GM18499 (cell line): ENCODE results near the gene R3HCC1L.
"Not testable (repeated sequence)": the region's sequence is repeated elsewhere in the genome, so short reads cannot be mapped to it uniquely, and the experiment has no call there.

Experiments
- ATAC-seq: cut with Tn5 transposase; IDR thresholded peaks from one replicate; pipeline ENCODE4 v1.9.1; 2021; ENCODE audit warnings: moderate number of reproducible peaks; ENCODE audit not compliant: insufficient read depth, unreplicated experiment

The R3HCC1L gene

DNA sequence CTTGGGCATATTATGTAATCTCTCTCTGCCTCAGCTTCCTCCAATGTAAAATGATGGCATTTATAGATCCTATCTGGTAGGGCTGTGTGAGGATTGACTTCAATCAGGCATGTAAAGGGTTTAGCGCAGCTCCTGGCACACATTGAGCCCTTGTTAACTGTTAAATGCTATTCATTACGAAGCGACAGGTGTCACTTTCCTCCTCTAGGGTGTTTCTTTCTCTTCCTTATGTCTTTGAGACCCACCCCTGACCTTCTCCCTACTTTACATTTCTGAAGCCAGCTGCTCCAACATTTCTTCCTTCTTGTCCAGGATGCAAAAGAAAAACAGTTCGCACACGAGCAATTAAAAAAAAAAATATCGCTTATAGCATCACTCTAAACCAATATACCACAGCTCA lies 5.7 kb upstream of the R3HCC1L start:
- no peak for ATAC-seq

DNA sequence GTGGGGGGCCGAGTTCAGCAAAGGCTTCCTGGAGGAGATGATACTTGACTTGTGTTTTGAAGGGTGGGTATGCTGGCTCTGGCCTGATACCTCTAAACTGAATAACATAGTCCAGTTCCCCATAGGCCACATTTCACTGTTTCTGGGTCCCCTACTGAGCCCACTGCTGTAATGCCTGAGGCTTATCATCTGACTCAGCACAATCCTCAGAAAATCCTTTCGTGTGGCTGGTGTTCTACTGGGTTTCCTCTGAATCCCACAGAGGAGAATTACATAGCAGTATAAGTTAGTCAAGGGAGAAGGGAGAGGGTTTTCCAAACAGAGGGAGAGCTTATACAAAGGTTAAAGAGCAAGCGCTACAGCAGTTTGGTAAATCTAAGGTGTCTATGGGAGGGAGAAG lies 2.8 kb upstream of the R3HCC1L start:
- no peak for ATAC-seq

DNA sequence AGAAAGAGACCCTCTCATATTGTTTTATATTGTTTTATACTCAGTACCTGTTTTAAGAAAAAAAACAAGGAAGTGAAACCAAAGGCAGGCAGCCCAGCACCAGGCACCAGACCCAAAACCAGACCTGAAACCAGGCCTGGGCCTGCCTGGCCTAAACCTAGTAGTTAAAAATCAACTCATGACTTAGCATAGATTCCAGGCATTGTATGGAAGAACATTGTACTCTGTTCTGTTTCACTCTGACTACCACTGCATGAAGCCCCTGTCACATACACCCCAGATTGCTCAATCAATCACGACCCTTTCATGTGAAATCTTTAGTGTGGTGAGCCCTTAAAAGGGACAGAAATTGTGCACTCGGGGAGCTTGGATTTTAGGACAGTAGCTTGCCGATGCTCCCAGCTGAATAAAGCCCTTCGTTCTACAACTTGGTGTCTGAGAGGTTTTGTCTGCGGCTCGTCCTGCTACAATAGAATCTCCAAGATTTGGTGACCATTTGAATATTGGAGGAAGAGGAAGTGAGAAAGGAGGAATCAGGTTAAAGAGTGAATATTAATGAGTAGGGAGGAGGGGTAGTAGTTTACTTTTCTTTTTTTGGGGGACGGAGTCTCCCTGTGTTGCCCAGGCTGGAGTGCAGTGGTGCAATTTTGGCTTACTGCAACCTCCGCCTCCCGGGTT lies 1.2 kb upstream of the R3HCC1L start:
- not testable (repeated sequence) for ATAC-seq

DNA sequence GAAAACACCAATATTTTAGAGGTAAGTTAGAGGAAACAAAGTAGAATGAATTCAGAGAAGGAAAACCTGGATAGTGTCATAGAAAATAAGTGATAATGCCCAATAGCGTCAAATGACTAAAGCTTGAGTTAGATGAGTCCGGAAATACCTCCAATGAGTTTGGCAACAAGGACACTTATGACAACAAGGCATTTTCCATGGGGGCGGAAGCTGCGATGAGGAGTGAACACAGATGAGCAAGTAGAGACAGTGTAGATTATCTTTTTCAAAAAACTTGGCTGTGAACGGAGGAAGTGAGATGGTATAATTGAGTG lies 383 bp upstream of the R3HCC1L start:
- no peak for ATAC-seq

DNA sequence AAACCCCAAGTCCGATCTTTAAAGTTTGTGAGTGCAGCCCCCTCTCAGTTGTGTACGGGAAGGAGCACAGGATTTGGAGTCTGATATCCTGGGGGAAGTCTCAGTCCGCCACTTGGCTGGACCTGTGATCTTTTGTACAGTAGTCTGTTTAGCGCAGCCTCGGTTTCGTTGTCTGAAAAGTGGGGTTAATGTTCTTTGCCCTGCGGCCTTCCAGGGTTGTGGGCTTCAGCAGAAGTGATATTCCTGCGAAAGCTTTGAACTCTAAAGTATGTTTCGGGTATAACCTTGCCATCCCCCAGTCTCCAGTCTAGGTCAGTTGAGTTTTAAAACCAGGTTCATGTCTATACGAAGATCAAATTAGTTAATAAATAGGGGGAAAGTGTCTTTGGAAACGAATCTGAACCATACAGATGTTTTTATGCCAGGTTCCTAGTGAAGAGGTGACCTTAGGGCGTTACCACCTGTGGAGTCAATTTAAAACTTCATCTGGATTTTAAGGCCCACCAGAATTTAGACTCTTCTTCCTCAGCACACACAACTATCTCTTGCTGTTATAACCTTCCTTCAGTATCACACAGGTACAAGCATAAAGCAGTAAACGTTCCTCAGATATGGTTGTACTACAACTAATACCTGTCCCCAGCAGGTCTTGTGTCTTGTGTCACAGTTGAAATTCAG lies 904 bp downstream of the R3HCC1L start:
- ATAC-seq = peak; percentile 3

DNA sequence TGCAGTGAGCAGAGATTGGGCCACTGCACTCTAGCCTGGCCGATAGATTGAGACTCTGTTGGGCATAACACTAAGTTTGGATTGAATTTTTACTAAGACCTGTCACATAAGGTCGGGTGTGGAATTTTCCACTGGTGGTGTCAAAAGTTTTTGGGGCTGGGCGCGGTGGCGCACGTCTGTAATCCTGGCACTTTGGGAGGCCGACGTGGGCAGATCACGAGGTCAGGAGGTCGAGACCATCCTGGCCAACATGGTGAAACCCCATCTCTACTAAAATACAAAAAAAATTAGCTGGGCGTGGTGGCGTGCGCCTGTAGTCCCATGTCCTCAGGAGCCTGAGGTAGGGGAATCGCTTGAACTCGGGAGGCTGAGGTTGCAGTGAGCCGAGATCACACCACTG lies 2.3 kb downstream of the R3HCC1L start:
- not testable (repeated sequence) for ATAC-seq

DNA sequence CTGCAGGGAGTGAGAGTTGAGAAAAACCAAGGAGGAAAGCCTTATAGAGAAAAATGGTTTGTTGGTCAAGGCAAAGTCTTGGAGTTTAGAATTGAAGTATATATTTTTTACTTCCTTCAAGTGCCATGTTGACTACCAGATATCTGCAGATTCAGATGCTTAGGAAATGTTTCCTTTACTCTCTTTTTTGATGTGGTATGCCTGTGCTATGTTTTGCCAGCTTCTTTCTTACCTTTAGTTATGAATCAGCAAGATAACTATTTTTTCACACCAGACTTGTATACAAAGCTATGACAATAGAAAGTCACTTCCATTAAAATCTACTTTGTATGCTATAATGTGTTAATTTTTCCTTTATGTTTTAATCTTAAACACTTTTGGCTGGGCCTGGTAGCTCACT lies 3.6 kb downstream of the R3HCC1L start:
- no peak for ATAC-seq

DNA sequence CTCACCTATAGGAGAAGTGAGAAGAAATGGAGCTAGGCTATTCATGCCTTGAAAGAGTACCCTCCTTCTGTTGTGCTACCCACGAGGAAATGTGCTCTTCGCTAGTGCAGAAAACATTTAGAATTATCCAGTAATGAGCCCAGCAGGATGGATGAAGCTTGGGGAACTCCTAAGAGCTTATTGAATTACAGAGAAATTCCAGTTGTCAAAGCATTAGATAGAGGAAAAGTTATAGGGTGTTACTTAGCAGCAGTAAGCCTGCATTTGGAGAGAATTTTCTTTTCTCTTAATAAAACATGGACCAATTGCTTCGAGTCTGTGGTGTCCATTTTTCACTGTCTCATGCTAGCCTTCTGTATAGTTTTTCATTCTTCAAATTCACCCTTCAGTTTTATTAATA lies 5.0 kb downstream of the R3HCC1L start:
- ATAC-seq = no peak

DNA sequence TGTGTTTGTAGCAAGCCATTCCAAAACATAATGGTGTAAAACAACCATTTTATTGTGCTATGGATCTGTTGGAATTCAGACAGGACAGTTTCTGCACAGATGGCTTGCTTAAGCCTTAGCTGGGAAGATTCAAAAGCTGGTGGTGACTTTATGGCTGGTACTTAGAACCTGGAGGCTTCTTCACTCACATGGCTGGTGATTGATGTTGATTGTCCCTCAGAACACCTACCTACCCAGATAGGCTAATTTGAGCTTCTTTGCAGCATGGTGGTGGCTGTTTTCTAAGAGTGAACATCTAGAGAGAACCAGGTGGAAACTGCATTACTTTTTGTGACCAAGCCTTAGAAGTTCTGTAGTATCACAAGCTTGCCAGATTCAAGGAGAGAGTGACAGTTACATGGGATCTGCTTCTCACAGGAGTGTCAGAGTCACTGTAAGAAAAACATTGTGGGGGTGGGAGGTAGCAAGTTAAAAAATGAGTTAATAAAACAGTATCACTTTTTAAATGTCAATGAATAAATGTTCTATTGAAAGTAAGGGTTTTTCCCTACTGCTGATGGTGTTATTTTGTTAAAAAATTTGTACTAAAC lies 7.1 kb downstream of the R3HCC1L start:
- no peak for ATAC-seq

DNA sequence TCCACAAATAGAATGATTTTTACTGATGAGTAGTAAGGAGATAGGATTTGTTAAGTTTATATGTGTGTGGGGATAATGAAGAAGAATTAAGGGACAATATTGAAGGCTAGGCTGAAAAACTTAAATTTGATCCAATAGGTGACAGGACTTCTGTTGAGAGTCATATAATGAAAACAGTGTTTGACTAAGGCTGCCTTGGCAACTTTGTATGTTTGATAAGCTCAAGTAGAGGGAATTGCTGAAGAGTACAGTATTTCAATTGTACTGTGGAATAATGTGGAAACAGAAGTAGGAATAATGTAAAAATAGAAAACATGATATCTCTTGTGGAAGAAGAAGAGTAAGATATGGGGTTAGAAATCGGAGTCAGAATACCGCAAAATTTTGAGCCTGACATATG lies 10.5 kb downstream of the R3HCC1L start:
- no peak for ATAC-seq

DNA sequence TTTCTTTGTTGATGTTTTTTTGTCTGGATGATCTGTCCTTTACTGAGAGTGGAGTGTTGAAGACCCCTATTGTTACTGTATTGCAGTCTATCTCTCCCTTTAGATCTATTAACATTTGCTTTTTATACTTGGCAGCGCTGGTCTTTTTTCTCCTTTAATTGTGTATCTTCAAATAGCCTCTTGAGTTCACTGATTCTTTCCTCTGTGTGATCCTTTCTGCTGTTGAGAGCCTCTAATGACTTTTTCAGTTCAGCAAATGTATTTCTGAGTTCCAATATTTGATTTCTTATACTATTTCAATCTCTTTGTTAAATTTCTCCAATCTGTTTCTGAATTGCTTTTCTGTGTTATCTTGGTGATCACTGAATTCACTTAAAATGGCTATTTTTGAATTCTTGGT lies 15.4 kb downstream of the R3HCC1L start:
- no peak for ATAC-seq

DNA sequence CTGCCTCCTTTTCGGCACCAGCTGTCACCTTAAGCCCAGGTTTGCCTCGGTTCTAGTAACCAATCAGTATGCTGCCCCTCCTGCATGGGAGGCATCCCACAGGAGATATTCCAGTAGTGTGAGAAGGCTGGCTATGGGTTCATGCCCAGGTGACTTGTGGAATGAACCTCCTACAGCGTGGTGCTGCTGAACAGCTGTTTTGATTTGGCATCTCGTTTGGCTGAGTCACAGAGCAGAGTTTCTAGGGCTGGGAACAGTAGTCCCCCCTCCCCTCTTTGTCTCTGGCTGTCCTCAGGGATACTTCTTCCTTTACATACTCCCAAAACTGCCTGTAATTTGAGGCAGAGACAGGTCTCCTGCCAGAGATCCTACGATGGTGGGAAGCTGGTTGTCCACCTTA lies 16.1 kb downstream of the R3HCC1L start:
- no peak for ATAC-seq

DNA sequence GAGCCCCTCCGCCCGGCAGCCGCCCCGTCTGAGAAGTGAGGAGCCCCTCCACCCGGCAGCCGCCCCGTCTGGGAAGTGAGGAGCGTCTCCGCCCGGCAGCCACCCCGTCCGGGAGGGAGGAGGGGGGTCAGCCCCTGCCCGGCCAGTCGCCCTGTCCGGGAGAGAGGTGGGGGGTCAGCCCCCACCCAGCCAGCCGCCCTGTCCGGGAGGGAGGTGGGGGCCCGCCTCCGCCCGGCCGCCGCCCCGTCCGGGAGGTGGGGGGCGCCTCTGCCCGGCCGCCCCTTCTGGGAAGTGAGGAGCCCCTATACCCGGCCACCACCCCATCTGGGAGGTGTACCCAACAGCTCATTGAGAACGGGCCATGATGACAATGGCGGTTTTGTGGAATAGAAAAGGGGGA lies 18.3 kb downstream of the R3HCC1L start:
- ATAC-seq = not testable (repeated sequence)

DNA sequence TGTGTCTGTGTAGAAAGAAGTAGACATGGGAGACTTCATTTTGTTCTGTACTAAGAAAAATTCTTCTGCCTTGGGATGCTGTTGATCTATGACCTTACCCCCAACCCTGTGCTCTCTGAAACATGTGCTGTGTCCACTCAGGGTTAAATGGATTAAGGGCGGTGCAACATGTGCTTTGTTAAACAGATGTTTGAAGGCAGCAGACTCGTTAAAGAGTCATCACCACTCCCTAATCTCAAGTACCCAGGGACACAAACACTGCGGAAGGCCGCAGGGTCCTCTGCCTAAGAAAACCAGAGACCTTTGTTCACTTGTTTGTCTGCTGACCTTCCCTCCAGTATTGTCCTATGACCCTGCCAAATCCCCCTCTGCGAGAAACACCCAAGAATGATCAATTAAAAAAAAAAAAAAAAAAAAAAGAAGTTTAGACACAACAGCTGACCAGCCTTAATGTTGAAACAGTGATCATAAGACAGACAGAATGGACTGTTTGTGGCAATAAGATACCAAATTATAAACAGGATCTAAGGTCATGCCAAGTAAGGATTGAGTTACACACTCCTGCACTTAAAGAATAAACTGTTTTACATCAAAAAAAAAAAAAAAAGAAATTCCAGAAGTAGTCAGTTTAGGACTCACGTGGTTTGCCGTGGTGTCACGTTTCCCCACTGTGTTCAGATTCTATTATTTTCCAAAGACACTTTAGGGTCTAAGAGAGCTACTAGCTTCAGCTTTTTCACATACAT lies 18.9 kb downstream of the R3HCC1L start:
- ATAC-seq = not testable (repeated sequence)

DNA sequence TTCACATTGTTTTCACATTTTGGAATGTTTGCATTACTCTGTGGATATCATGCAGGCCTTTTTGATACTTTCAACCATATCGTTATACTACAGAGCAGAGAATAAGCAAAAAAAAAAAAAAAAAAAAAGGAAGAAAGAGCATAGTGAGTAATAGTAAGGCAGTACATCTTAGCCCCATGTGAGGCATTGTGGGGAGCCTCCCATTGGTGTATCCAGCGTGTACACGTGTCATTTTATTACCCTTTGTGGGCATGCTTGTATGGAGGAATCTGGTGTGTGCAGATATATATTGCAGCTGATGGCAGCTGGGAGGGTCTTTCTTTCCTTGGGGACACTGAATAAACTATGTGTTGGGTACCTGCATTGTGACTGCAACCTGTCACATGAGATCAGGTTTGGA lies 19.6 kb downstream of the R3HCC1L start:
- ATAC-seq = no peak

DNA sequence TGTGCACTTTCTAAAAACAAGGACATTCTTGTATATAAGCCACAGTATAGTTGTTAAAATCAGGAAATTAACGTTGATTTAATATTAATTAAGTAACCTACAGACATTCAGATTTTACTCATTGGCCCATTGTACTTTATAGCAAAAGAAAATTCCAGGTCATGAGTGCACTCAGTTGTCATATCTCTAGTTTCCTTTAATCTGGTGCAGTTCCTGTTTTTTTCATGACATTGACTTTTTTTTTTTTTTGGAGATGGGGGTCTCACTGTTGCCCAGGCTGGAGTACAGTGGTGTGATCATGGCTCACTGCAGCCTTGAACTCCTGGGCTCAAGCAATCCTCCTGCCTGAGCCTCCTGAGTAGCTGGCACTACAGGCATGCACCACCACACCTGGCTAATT lies 24.1 kb downstream of the R3HCC1L start:
- no peak for ATAC-seq

DNA sequence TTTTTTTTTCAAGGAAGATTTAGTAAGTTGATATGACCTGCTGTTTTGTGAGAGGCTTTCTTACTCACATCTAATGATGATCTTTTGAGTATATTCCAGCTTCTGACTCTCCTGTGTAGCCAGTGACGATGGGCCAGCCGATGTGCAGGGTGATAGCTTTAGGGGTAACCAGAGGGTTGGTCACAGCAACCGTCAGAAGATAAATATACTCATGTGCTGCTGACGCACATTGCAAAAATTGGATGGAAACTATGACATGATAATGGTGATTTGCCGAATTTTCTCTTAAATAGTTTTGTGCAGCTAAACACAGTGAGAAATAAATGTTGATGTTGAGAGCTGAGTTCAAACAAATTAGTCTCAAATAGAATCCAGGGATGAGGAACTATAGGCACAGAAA lies 29.5 kb downstream of the R3HCC1L start:
- no peak for ATAC-seq

DNA sequence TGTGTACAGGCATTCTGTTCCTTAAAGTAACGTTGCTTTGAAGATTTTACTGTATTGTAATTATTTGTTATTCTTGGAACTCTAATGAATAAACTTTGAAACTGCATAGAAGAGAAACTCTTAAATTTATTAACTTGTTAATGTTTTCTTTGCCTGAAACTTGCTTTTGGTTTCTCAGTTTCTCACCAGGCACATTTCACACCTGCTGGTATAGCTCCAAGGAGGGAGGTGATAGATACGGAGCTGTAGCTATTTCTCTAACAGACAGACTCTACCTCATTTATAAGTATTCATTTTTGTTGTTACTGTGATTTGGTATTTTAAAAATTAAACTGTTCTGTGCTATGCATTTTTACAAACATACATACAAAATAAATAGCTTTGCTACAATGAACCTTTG lies 32.7 kb downstream of the R3HCC1L start:
- no peak for ATAC-seq

DNA sequence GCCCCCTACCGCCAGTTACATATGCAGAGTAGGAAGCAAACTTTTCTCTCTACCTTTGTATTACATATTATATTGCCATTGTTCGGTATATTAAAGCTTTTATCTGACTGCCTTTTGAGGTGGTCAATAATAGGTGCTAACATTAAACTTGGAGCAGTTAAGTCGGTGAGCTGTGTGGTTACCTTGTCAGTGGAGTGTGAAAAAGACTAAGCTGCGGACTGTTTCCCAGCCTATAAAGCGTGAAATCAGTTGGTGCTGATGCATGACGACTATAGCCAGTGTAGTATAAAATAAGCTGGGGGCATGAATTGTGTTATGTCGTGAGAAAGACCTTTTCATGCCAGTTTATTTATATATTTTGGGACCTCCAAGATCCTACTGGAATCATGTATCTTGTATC lies 33.7 kb downstream of the R3HCC1L start:
- no peak for ATAC-seq

DNA sequence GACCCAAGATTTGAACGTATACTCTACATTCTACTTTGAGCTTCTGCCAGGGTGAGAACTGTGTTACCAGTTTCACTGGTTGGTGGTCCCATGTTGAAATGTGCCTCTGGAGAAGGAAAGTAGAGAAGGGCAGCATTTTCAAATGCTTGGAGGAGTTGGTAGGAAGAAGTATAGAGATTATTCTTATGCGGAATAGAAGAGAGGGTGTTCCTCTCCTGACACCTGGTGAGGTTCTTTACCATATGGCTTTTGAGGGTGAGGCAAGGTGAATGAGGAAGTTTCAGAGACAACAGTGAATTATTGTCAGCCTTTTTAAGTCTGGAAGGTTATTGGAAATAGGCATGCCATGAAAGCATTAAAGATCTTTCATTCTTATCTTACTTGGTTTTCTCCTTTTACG lies 34.3 kb downstream of the R3HCC1L start:
- ATAC-seq = no peak

DNA sequence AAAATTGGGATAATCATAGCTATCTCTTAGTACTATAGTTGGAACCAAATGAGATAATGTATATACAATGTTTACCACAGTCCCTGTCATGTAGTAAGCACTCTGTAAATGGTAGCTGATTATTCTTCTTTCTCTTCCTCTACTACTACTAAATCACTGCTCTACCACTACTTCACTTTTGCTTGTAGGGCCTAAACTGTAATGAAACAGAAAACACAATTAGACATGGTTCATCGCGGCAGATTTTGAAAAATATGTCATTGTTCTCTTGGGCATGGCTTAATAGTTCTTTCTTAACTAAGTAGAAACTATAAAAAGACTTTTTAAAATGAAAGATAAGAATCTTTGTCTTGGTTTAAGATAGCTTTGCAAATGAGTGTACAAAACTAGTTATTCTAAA lies 34.9 kb downstream of the R3HCC1L start:
- ATAC-seq = no peak
